K562 (cell line): ENCODE measurements around the gene SIX1. TPM values are rescaled to one million over a fixed set of nuclear protein-coding genes. Genes with fewer than 3 reads are reported as not detected.

Experiments
- C11orf30 ChIP-seq: fragments of 450-650 bp; IDR thresholded peaks from 2 replicates; pipeline ENCODE4 v1.6.1; 2016; ENCODE audit warnings: low read depth, mild to moderate bottlenecking
- CBFA2T3 ChIP-seq: fragments of 450-650 bp; IDR thresholded peaks from 2 replicates; pipeline ENCODE4 v1.6.1; 2017
- MAFF ChIP-seq: IDR thresholded peaks from 2 replicates; pipeline ENCODE4 v1.6.1; 2012; ENCODE audit warnings: low read length, improper control_type of control experiment
- MAFK ChIP-seq: IDR thresholded peaks from 2 replicates; pipeline ENCODE4 v1.6.1; 2011; ENCODE audit warnings: low read length, improper control_type of control experiment
- MECOM ChIP-seq: fragments of 250-450 bp; sonication (Bioruptor Pico); IDR thresholded peaks from 2 replicates; pipeline ENCODE4 v1.8.0; 2022; ENCODE audit warnings: inconsistent platforms
- NFE2L1 ChIP-seq: fragments of 450-650 bp; IDR thresholded peaks from 2 replicates; pipeline ENCODE4 v1.6.1; 2016; ENCODE audit warnings: missing genetic modification characterization, low read depth, mild to moderate bottlenecking, missing compliant biosample characterization, moderate library complexity, borderline replicate concordance
- RBM22 ChIP-seq: fragments of 200-400 bp; formaldehyde crosslinking; IDR thresholded peaks from 2 replicates; pipeline ENCODE4 v1.6.1; 2018; ENCODE audit warnings: low read length, low read depth; ENCODE audit not compliant: poor library complexity, severe bottlenecking
- RHOXF2B ChIP-seq: fragments of 250-450 bp; sonication (Bioruptor Pico); conservative IDR thresholded peaks from 2 replicates; pipeline ENCODE4 v1.5.1; 2021
- U2AF1 ChIP-seq: fragments of 200-400 bp; formaldehyde crosslinking; optimal IDR thresholded peaks from 2 replicates; pipeline ENCODE3; 2017; ENCODE audit warnings: mild to moderate bottlenecking, low read depth, low read length, moderate library complexity
- ZNF140 ChIP-seq: fragments of 250-450 bp; sonication (Bioruptor Pico); IDR thresholded peaks from 2 replicates; pipeline ENCODE4 v1.8.0; 2021; ENCODE audit warnings: moderate library complexity, mild to moderate bottlenecking, inconsistent platforms
- ZNF146 ChIP-seq: IDR thresholded peaks from one replicate; pipeline ENCODE4 v1.6.1; 2018; ENCODE audit warnings: missing compliant biosample characterization; ENCODE audit not compliant: unreplicated experiment
- ZNF316 ChIP-seq: fragments of 450-650 bp; IDR thresholded peaks from 2 replicates; pipeline ENCODE4 v1.6.1; 2016
- polyA plus RNA-seq, 8 experiments: library from polyadenylated mRNA; depleted of rRNA in 4 of 8; stranded (reverse) in 5 of 8; unstranded in 3 of 8; fragments of >200 nt; fragmentation: Nextera tagmentation in 2 of 8; fragmentation: Illumina TruSeq in 1 of 8; extraction: Ambion mirVana in 2 of 8; extraction: Trizol in 1 of 8; gene quantifications; 2 replicates each; pipeline versions ENCODE4 v1.2.1 to v1.2.3, GENCODE V29; 2011 to 2014; ENCODE audit warnings: inconsistent platforms in 1 of 8, missing spikeins in 1 of 8
- total RNA-seq, 7 experiments: library from RNA; depleted of rRNA in 6 of 7; stranded (reverse); fragments of >200 nt in 6 of 7; fragmentation: Illumina TruSeq in 2 of 7; extraction: Trizol in 2 of 7; gene quantifications; 2 replicates each; pipeline versions ENCODE4 v1.2.1 to v1.2.3, GENCODE V29; 2011 to 2021; ENCODE audit warnings: low replicate concordance in 1 of 7
- TF ChIP-seq, protein P1 (sequence below): fragments of 450-650 bp; IDR thresholded peaks from 2 replicates; pipeline ENCODE4 v1.6.1; 2017; ENCODE audit warnings: mild to moderate bottlenecking, moderate library complexity
- TF ChIP-seq, protein P2 (sequence below): fragments of 250-450 bp; sonication (Bioruptor Pico); IDR thresholded peaks from 2 replicates; pipeline ENCODE4 v1.5.0; 2021

SIX1 gene
- total and polyA plus RNA-seq, 9 of the 15 experiments (the other 6 are each of a cell fraction or from before 2014, with no cell fraction given) = 0.27 to 0.80 (median 0.45) TPM

DNA sequence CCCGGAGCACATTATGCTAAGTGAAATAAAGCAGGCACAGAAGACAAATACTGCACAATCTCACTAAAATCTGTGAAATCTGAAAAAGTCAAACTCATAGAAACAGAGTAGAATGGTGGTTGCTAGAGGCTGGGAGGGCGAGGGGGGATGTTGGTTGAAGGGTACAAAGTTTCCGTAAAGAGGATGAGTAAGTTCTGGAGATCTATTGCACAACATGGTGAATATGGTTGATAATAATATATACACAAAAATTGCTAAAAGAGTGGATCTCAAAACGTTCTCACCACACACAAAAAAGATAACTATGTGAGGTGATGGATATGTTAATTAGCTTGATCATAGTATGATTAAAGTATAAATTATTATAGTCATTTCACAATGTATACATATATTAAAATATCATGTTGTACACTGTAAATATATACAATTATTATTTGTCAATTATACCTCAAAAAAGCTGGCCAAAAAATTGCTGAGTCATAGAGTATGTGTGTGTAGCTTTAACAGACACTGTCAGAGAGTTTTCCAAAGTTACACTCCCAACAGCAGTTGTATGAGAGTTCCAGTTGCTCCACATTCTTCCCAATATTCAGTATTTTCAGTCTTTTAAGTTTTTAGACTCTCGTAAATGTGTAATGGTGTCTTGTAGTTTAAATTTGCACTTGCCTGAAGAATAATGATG, 19.3 kb upstream of the SIX1 start (continued):
- TF ChIP-seq RBM22 (no peak), CBFA2T3 (no peak), RHOXF2B (CRISPR knock-in tag) (no peak), ZNF146 (CRISPR knock-in tag) (no peak), U2AF1 (no peak), ZNF140 (CRISPR knock-in tag) (no peak), C11orf30 (peak; percentile 83), ZNF316 (peak; percentile 92), MAFF (peak; percentile 85), MAFK (peak; percentile 84; the same call in 1 of the 2 replicates), MECOM (CRISPR knock-in tag) (no peak), NFE2L1 (tag) (peak; percentile 78)
- TF ChIP-seq, protein P1, sequence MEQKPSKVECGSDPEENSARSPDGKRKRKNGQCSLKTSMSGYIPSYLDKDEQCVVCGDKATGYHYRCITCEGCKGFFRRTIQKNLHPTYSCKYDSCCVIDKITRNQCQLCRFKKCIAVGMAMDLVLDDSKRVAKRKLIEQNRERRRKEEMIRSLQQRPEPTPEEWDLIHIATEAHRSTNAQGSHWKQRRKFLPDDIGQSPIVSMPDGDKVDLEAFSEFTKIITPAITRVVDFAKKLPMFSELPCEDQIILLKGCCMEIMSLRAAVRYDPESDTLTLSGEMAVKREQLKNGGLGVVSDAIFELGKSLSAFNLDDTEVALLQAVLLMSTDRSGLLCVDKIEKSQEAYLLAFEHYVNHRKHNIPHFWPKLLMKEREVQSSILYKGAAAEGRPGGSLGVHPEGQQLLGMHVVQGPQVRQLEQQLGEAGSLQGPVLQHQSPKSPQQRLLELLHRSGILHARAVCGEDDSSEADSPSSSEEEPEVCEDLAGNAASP = no peak
- TF ChIP-seq, protein P2, sequence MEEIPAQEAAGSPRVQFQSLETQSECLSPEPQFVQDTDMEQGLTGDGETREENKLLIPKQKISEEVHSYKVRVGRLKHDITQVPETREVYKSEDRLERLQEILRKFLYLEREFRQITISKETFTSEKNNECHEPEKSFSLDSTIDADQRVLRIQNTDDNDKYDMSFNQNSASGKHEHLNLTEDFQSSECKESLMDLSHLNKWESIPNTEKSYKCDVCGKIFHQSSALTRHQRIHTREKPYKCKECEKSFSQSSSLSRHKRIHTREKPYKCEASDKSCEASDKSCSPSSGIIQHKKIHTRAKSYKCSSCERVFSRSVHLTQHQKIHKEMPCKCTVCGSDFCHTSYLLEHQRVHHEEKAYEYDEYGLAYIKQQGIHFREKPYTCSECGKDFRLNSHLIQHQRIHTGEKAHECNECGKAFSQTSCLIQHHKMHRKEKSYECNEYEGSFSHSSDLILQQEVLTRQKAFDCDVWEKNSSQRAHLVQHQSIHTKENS (CRISPR knock-in tag) = no peak
